ENCODE data around the gene PDSS2. TPM values are rescaled to one million over a fixed set of nuclear protein-coding genes. Genes with fewer than 3 reads are reported as not detected.

The PDSS2 gene
- total and polyA plus RNA-seq, 4 donors: 10.5 to 20.9 (median 16.0) TPM

GRCh38 chr6:107409942-107410341, 49.4 kb downstream of the PDSS2 start:
- Histone ChIP-seq H3K36me3 (ENCODE audit: control insufficient read depth in 4 of 4, insufficient read depth in 3 of 4, low read depth in 1 of 4, low read length in 3 of 4) (no peaks in the 10 kb centered on the region), H3K9ac (ENCODE audit: low read depth in 1 of 2, low read length in 2 of 2) (no peak overlapping the region)
- 97% methylated on average over 2 of the region's 2 CpGs for WGBS

More at GRCh38 chr6:107409942-107410341, 49.4 kb downstream of the PDSS2 start:
- no peaks in the 10 kb centered on the region for H3K27me3 ChIP-seq (ENCODE audit: control insufficient read depth in 4 of 4, insufficient read depth in 4 of 4, low read length in 3 of 4)
- no peak overlapping the region for H3K4me3 ChIP-seq (ENCODE audit: low read depth in 1 of 3, low read length in 3 of 3)
- H3K9me3 ChIP-seq (ENCODE audit: control insufficient read depth in 4 of 4, low read length in 3 of 4): no peaks in the 10 kb centered on the region
- no peaks in the 10 kb centered on the region for H3K4me1 ChIP-seq (ENCODE audit: control insufficient read depth in 4 of 4, insufficient read depth in 4 of 4, low read length in 3 of 4)
- H3K27ac ChIP-seq (ENCODE audit: low read depth in 1 of 2, low read length in 2 of 2): no peak overlapping the region
- DNase-seq (ENCODE audit: low spot score): no peak
- TF ChIP-seq SP1 (IDR thresholded peaks at IDR 0.05) (no peak), HNF4A (conservative IDR thresholded peaks at IDR 0.05) (no peak), ZBTB33 (IDR thresholded peaks at IDR 0.05) (no peak), MAX (IDR thresholded peaks at IDR 0.05) (no peak), RXRA (IDR thresholded peaks at IDR 0.05) (no peak), RAD21 (IDR thresholded peaks at IDR 0.05) (no peak), GABPA (IDR thresholded peaks at IDR 0.05 in 1 of 2, conservative IDR thresholded peaks at IDR 0.05 in 1 of 2) (no peak), REST (IDR thresholded peaks at IDR 0.05) (no peak), FOXA1 (IDR thresholded peaks at IDR 0.05) (no peak), ATF3 (IDR thresholded peaks at IDR 0.05) (no peak), NR2F2 (IDR thresholded peaks at IDR 0.05) (no peak), YY1 (IDR thresholded peaks at IDR 0.05) (no peak), EGR1 (IDR thresholded peaks at IDR 0.05; ENCODE audit: low read depth in 2 of 2) (no peak), JUND (IDR thresholded peaks at IDR 0.05) (no peak), TAF1 (conservative IDR thresholded peaks at IDR 0.05) (no peak), CTCF (IDR thresholded peaks at IDR 0.05; ENCODE audit: low read depth, low read length, missing input control) (no peak), FOXA2 (IDR thresholded peaks at IDR 0.05) (no peak), HNF4G (IDR thresholded peaks at IDR 0.05) (no peak)
